Measurements from ENCODE around the gene INHBC.
"Not testable (repeated sequence)": the region's sequence is repeated elsewhere in the genome, so short reads cannot be mapped to it uniquely, and the experiment has no call there.

INHBC gene

GRCh38 chr12:57426948-57427347, 7.6 kb upstream of the INHBC start:
- not testable (repeated sequence) for H3K4me3 ChIP-seq (ENCODE audit: low read length); DNase-seq (ENCODE audit: low read depth, low spot score)

GRCh38 chr12:57428965-57429364, 5.6 kb upstream of the INHBC start:
- no peak for DNase-seq (ENCODE audit: low read depth, low spot score)
- no peak overlapping the region for H3K4me3 ChIP-seq (ENCODE audit: low read length)

- DNase-seq (ENCODE audit: low read depth, low spot score), result no peak
- peak overlapping the region; percentile 86 for H3K4me3 ChIP-seq (ENCODE audit: low read length)
These were observed 5.0 kb upstream of the INHBC start for GRCh38 chr12:57429473-57430111.

- no peak for DNase-seq (ENCODE audit: low read depth, low spot score)
These were observed 4.3 kb upstream of the INHBC start for GRCh38 chr12:57430112-57430930.

GRCh38 chr12:57430931-57431566, 3.5 kb upstream of the INHBC start, which contains the start of gene R3HDM2:
Gene R3HDM2, minus strand, starts transcription at chr12:57431043. Its CDS starts 120,615 bp downstream, at chr12:57310428.
- DNase-seq (ENCODE audit: low read depth, low spot score), result peak; percentile 93
- peak within 1 kb of the TSS; percentile 86 for H3K4me3 ChIP-seq (ENCODE audit: low read length)

More at GRCh38 chr12:57430112-57430930, 4.3 kb upstream of the INHBC start:
- peak overlapping the region; percentile 86 for H3K4me3 ChIP-seq (ENCODE audit: low read length)

GRCh38 chr12:57431654-57432188, 2.9 kb upstream of the INHBC start:
- DNase-seq (ENCODE audit: low read depth, low spot score), result no peak
- peak overlapping the region; percentile 86 for H3K4me3 ChIP-seq (ENCODE audit: low read length)

- DNase-seq (ENCODE audit: low read depth, low spot score), result no peak
- no peak overlapping the region for H3K4me3 ChIP-seq (ENCODE audit: low read length)
These were observed 1.2 kb upstream of the INHBC start for GRCh38 chr12:57433370-57433769.

- DNase-seq (ENCODE audit: low read depth, low spot score), result no peak
- no peak overlapping the region for H3K4me3 ChIP-seq (ENCODE audit: low read length)
These were observed 709 bp downstream of the INHBC start for GRCh38 chr12:57435293-57435692.

- DNase-seq (ENCODE audit: low read depth, low spot score), result no peak
- no peak overlapping the region for H3K4me3 ChIP-seq (ENCODE audit: low read length)
These were observed 3.8 kb downstream of the INHBC start for GRCh38 chr12:57438400-57438799.

GRCh38 chr12:57439762-57440266, 5.2 kb downstream of the INHBC start:
- no peak overlapping the region for H3K4me3 ChIP-seq (ENCODE audit: low read length)
- DNase-seq (ENCODE audit: low read depth, low spot score), result no peak

GRCh38 chr12:57441393-57441792, 6.8 kb downstream of the INHBC start:
- H3K4me3 ChIP-seq (ENCODE audit: low read length); DNase-seq (ENCODE audit: low read depth, low spot score): not testable (repeated sequence)

GRCh38 chr12:57441846-57442427, 7.4 kb downstream of the INHBC start:
- no peak for DNase-seq (ENCODE audit: low read depth, low spot score)
- no peak overlapping the region for H3K4me3 ChIP-seq (ENCODE audit: low read length)

- not testable (repeated sequence) for H3K4me3 ChIP-seq (ENCODE audit: low read length); DNase-seq (ENCODE audit: low read depth, low spot score)
These were observed 9.8 kb downstream of the INHBC start for GRCh38 chr12:57444337-57444736.

- no peak for DNase-seq (ENCODE audit: low read depth, low spot score)
- H3K4me3 ChIP-seq (ENCODE audit: low read length), result no peak overlapping the region
These were observed 10.2 kb downstream of the INHBC start for GRCh38 chr12:57444744-57445143.

GRCh38 chr12:57446292-57446960, 11.8 kb downstream of the INHBC start:
- no peak for DNase-seq (ENCODE audit: low read depth, low spot score)
- no peak overlapping the region for H3K4me3 ChIP-seq (ENCODE audit: low read length)

GRCh38 chr12:57448669-57449068, 14.1 kb downstream of the INHBC start:
- H3K4me3 ChIP-seq (ENCODE audit: low read length), result no peak overlapping the region
- no peak for DNase-seq (ENCODE audit: low read depth, low spot score)

GRCh38 chr12:57449375-57449774, 14.8 kb downstream of the INHBC start:
- no peak for DNase-seq (ENCODE audit: low read depth, low spot score)
- H3K4me3 ChIP-seq (ENCODE audit: low read length), result no peak overlapping the region

- no peak for DNase-seq (ENCODE audit: low read depth, low spot score)
These were observed 15.5 kb downstream of the INHBC start for GRCh38 chr12:57450057-57450456.

More at GRCh38 chr12:57450057-57450456, 15.5 kb downstream of the INHBC start:
- H3K4me3 ChIP-seq (ENCODE audit: low read length), result no peak overlapping the region

Data from Jurkat, Clone E6-1 (cell line).